Activated T-cell treated with anti-CD3 and anti-CD28 coated beads for 4 hours (primary cell): ENCODE measurements around the gene NVL.

Experiments used
- DNase-seq: peaks from one replicate; pipeline ENCODE4 v3.0.0-alpha.2; 2020

NVL gene

GRCh38 chr1:224274970-224275626, 54.9 kb downstream of the NVL start:
- DNase-seq: no peak

- no peak for DNase-seq
Observed at GRCh38 chr1:224273641-224274040, 56.3 kb downstream of the NVL start.

GRCh38 chr1:224271106-224271505, 58.9 kb downstream of the NVL start:
- no peak for DNase-seq

- DNase-seq: no peak
Observed at GRCh38 chr1:224267925-224268324, 62.0 kb downstream of the NVL start.

- no peak for DNase-seq
Observed at GRCh38 chr1:224266915-224267856, 62.8 kb downstream of the NVL start.

- DNase-seq: no peak
Observed at GRCh38 chr1:224266105-224266914, 63.7 kb downstream of the NVL start.

GRCh38 chr1:224264321-224264720, 65.7 kb downstream of the NVL start:
- DNase-seq: no peak

- no peak for DNase-seq
Observed at GRCh38 chr1:224262373-224263054, 67.5 kb downstream of the NVL start.

- no peak for DNase-seq
Observed at GRCh38 chr1:224259986-224260385, 70.0 kb downstream of the NVL start.

GRCh38 chr1:224258351-224258750, 71.6 kb downstream of the NVL start:
- no peak for DNase-seq

GRCh38 chr1:224256640-224257039, 73.3 kb downstream of the NVL start:
- no peak for DNase-seq

GRCh38 chr1:224253721-224254120, 76.3 kb downstream of the NVL start:
- DNase-seq: no peak

- DNase-seq: no peak
Observed at GRCh38 chr1:224252479-224252878, 77.5 kb downstream of the NVL start.

GRCh38 chr1:224251741-224252146, 78.2 kb downstream of the NVL start:
- no peak for DNase-seq

GRCh38 chr1:224245188-224245587, 84.8 kb downstream of the NVL start:
- no peak for DNase-seq

- DNase-seq: no peak
Observed at GRCh38 chr1:224238756-224239155, 91.2 kb downstream of the NVL start.

- DNase-seq: no peak
Observed at GRCh38 chr1:224238212-224238611, 91.8 kb downstream of the NVL start.

- no peak for DNase-seq
Observed at GRCh38 chr1:224237119-224237881, 92.7 kb downstream of the NVL start.

GRCh38 chr1:224235813-224236493, 94.0 kb downstream of the NVL start:
- no peak for DNase-seq

- DNase-seq: no peak
Observed at GRCh38 chr1:224234017-224234416, 96.0 kb downstream of the NVL start.

GRCh38 chr1:224226849-224227502, 103.0 kb downstream of the NVL start:
- no peak for DNase-seq
